Stimulated activated CD4-positive, alpha-beta T cell treated with anti-CD3 and anti-CD28 coated beads, Interleukin-4, amount 100 ng/mL, for 24 hours (primary cell): ENCODE measurements around the gene WNT1.
A peak's percentile ranks its signal among the peaks of the same experiment; 100 is the strongest.

Source experiments
- DNase-seq: peaks from one replicate; pipeline ENCODE4 v3.0.0-alpha.2; 2020

The WNT1 gene

GRCh38 chr12:48978291-48978740 lies at the start of gene WNT1:
TSS of gene WNT1 (plus strand) at chr12:48978322. CDS start at chr12:48978651, 329 bp downstream.
- DNase-seq = no peak

- no peak for DNase-seq
Measured at GRCh38 chr12:48929551-48929950, 48.6 kb upstream of the WNT1 start.

- DNase-seq = no peak
Measured at GRCh38 chr12:48930475-48930874, 47.6 kb upstream of the WNT1 start.

- no peak for DNase-seq
Measured at GRCh38 chr12:48932878-48933277, 45.2 kb upstream of the WNT1 start.

GRCh38 chr12:48933664-48934311 lies 44.3 kb upstream of the WNT1 start:
- no peak for DNase-seq

- DNase-seq = no peak
Measured at GRCh38 chr12:48934312-48934706, 43.8 kb upstream of the WNT1 start.

- DNase-seq = peak; percentile 87
Measured at GRCh38 chr12:48936379-48936979, 41.6 kb upstream of the WNT1 start.

- DNase-seq = no peak
Measured at GRCh38 chr12:48937170-48937569, 41.0 kb upstream of the WNT1 start.

GRCh38 chr12:48938805-48939204 lies 39.3 kb upstream of the WNT1 start:
- no peak for DNase-seq

- no peak for DNase-seq
Measured at GRCh38 chr12:48940181-48940580, 37.9 kb upstream of the WNT1 start.

DNA sequence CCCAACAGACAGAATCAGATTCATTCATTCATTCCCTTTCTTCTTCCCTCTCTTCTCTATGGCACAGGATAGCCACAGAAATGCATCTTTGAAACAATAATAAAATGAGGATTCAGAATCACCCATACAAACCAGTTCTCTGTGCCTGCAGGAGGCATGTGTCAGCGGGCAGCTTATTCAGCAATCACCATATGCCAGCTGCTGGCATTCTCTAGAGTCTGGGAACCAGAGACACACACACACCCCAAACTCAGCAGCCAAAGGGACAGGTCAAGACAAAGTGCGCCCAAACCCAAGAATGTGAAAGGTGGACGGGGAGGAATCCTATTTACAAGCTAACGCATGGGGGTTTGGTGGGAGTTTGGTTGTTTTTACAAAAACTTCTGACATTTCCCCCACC lies 34.9 kb upstream of the WNT1 start:
- no peak for DNase-seq

DNA sequence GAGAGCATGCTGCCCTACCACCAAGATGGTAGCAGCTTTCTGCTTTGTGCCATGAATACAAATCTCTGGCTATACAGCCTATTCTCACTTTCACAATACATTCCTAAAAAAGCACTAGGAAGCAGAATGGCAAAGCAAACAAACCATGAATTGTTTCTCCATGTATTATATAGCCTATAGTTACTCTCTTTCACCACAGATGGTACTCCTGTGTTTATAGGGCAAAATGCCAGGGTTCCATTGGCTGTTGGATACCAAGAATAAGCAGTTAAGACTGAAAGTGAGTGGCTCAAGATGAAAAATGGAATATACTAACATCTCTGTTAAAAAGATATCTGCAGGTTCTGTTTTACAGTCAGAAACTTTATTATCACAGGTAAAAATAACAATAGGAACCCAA lies 31.9 kb upstream of the WNT1 start:
- no peak for DNase-seq

DNA sequence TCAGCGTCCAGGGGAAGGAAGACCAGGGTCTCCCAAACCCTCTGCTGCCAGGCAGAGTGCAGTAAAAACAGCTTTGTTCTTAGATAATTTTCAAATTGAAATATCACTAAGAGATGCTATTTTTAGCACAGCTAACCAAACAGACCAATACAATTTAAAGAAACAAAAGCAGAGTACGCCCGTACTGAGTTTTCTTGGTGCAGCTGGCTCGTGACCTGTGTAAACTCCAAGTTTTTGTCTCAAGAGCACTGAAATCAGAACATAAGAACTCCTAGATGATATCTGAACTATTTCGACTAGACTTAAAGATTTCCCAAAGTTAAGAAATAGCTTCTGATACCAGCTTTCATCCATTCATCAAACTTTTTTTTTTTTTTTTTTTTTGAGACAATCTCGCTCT lies 31.2 kb upstream of the WNT1 start:
- DNase-seq = no peak

DNA sequence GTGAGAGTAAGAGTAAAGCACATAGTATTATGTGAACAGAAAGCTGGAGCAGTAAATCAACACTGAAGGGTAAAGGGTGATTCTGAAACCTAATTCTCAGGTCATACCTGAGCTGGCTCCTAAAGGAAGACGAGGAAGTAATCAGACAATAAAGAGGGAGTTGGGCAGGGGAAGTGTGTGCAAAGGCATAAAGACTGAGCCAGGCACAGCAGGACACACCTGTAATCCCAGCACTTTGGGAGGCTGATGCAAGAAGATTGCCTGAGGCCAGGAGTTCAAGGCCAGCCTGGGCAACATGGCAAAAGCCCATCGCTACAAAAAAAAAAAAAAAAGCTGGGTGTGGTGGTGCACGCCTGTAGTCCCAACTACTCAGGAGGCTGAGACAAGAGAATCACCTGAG lies 30.4 kb upstream of the WNT1 start:
- no peak for DNase-seq

DNA sequence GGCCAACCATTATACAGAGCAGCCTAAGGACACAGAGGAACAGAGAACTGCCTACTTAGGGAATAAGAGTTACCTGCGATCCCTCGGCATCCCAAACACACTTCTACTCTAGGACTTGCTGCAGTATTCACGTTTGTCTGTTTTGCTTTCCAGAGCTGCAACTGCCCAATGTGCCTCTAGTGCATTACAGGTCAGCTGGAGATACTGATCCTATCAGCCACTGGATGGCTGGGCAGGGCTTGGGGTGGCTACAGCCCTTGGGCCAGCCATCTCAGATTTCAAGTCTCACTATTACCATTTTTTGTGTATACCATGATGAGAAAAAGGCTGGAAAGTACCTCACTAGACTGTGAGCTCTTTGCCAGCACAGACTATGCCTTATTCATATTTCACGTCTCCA lies 25.4 kb upstream of the WNT1 start:
- no peak for DNase-seq

DNA sequence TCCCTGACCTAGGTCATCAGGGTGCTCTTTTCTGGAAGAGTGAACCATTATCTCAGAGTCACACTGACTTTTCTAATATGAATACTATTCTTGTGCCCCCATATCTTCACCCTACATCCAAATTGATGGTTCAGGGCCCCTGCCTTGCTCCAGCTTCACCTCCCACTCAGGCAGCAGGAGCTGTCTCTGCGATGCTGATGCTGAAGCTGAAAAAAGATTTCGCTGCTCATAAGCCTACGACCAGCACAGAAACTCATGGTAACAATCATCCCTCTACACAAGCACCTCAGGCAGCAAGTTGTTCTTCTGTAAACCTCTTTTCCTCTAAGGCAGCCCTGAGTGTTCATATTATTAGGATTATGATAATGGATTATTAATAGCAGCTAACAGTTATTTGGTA lies 24.1 kb upstream of the WNT1 start:
- DNase-seq = no peak

DNA sequence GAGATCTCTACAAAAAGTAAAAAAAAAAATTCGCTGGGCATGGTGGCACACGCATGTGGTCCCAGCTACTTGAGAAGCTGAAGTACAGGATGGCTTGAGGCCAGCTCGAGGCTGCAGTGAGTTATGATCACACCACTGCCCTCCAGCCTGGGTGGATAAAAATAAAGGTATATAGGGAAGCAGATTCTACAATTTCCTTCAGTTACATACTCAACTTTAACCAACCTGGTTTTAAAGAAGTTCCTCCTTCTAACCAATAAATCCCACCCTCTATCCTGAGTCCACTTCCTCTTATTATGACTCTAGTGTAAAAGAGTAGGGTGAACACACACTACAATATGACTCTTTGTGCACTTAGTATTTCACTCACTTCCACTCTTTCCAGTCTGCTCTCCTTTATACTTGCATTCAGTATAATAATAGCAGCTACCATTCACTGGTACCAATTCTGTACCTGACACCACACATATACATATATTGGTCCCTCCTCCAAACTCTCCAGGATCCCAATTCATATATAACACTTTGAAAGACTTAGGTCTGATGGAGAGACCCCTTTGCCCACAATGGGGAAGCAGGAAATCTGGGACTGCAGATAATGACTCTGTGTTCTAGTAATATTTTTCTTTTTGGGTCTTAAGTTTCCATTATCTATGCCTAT lies 23.2 kb upstream of the WNT1 start:
- no peak for DNase-seq

DNA sequence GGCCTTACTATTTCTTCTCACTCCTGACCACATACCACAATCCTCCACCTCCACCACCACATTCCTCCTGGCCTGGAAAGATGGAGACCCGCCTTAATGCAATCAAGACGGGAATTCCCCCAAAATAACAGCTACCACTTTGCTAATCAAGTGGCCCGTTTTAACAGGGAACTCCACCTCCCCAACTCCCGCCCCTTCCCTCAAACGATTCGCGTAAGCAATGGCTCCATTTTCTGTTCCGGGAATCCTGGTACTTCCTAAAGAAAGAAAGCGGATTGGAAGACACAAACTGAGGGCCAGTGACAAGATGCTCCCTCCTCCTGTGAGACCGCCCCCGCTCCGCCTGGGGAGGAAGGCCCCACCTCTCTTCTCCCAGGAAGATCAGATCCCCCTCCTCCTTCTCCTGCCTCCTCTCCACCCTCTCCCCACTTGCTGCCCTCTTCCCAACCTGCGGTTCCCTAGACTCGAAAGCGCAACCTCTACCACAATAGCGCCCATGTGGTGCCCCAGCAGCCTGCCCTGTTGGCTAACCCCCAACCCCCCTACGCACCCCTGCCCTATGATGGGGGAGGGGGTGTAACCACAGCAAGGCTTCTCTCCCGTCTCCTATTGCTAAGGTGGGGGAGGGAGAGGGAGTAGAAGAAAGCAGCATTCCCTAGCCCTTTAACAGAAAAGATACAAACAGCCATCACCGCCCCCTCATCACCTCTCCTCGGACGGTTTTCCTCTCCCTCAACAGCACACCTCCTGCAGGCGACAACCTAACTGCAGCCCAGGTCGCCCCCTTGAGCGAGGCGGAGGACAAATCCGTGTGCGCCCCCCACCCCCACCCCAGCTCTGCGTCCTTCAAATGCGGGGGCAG lies 21.6 kb upstream of the WNT1 start:
- DNase-seq = peak; percentile 20

DNA sequence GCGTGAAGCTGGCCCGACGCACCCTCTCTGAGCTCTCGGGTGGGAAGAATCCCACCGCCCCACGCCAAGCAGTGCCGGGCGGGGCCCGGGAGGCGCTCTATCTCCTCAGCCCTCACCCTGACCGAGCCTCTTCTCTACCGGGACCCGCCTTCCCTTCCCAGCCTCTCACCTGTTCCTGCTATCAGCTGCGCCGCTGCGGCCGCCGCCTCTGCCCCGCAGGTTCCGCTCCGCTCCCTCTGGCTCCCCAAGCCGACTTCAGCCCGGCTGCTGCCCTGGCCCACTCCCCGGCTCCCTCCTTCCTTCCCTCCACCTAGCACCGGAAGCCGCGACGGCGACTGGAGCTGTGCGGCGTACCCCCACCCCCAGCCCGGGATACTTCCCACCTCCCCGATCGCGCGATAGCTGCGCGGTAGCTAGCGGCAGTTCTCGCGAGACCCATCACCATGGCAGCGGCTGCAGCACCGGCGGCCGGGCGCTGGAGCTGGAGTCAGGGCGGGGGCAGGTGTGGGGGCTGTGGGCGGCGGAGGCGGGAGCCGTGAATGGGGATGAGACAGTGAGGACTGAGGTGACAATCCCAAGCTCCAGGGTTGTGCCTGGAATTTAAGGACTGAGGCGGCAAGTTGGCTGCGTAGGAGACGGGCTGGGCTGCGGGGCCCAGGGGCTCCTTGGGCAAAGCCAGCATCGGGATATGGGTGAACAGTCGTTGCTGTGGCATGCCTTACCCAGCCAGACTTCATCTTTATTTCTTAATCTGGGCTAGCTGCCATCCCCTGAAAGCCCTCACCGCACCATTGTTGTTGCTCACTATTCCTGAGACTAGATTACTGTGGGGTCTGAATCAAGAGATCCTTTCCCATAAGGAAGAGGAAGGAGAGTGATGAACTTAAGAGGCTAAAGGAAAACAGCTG lies 20.7 kb upstream of the WNT1 start, which contains the start of gene ARF3:
TSS of gene ARF3 (minus strand) at position 347 of the 908 bp plus-strand sequence. CDS start 16,392 bp downstream, outside the sequence.
- peak; percentile 91 for DNase-seq

GRCh38 chr12:48958049-48958388 lies 20.1 kb upstream of the WNT1 start:
- no peak for DNase-seq

DNA sequence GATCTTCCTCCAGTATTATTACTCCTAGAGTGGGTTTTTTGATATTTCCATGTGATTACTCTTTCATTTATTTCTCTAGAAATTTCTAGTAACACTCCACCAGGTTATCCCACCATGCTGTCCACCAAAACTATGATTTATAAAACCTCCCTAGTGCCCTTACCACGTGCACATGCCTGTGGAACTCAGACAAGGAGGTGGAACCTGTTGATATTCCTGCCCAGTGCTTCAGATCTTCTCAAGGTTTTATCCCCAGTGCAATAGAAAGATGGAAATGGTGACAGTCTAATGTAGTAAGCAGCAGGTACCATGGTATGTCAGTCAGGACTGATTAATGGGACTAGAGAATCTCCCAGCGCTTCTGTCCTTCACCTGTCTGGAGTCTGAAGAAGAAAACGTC lies 17.3 kb upstream of the WNT1 start:
- no peak for DNase-seq

- no peak for DNase-seq
Measured at GRCh38 chr12:48961331-48961730, 16.8 kb upstream of the WNT1 start.
